ENCODE data around the gene TGFBR2. TPM values are rescaled to one million over a fixed set of nuclear protein-coding genes. Genes with fewer than 3 reads are reported as not detected.

TGFBR2 gene
- total and polyA plus RNA-seq, 2 of the 13 experiments (the other 11 are each of a cell fraction or from before 2014, with no cell fraction given): 82.2 to 187 TPM

GRCh38 chr3:30622790-30623189 is 16.4 kb downstream of the TGFBR2 start:
- Histone ChIP-seq H3K4me3 (replicated peaks in 1 of 3; ENCODE audit: insufficient read depth in 1 of 3, low read depth in 2 of 3, low read length in 3 of 3) (no peak overlapping the region), H2AFZ (ENCODE audit: low read length) (no peak overlapping the region), H3K79me2 (ENCODE audit: insufficient read depth, low read length) (peaks cover 98% of the 10 kb centered on the region), H3K36me3 (replicated peaks in 1 of 2; ENCODE audit: control insufficient read depth in 1 of 2, insufficient read depth in 2 of 2, low read length in 2 of 2) (peaks cover 18 to 59% of the 10 kb centered on the region in 2 experiments), H3K27ac (ENCODE audit: extremely low read length, insufficient read depth, low read length) (no peak overlapping the region), H3K9me3 (ENCODE audit: low read length) (no peaks in the 10 kb centered on the region), H4K20me1 (ENCODE audit: insufficient read depth, low read length) (peaks cover 97% of the 10 kb centered on the region), H3K4me1 (ENCODE audit: insufficient read depth, low read length) (peaks cover 100% of the 10 kb centered on the region), H3K27me3 (ENCODE audit: control insufficient read depth in 1 of 2, insufficient read depth in 2 of 2, low read length in 2 of 2) (no peaks in the 10 kb centered on the region), H3K4me2 (ENCODE audit: low read depth, low read length) (0 out of 2 replicates have a peak overlapping the region, but pooled peaks have one; percentile 52), H3K9ac (ENCODE audit: insufficient read depth, low read depth, low read length) (no peak overlapping the region)
- ATAC-seq (no peak), FAIRE-seq (no peak), DNase-seq (ENCODE audit: low spot score) (no peak)
- TF ChIP-seq AGO2 (optimal IDR thresholded peaks at IDR 0.05; ENCODE audit: low read depth, low read length) (peak; percentile 62), POLR2G (IDR thresholded peaks at IDR 0.05; ENCODE audit: low read depth, low read length) (no peak), PRPF4 (IDR thresholded peaks at IDR 0.05; ENCODE audit: low read depth, low read length, poor library complexity, severe bottlenecking) (no peak)
- ChIA-PET CTCF (ENCODE audit: low intra/inter-chr PET ratio, low total read pairs) (no interaction called here), POLR2A (interaction anchor here (1.3 to 1.5 kb wide), 3 partner anchors 16 to 275 kb away, joined by 3 to 5 read pairs (median 3); partner anchors contain the start of gene TGFBR2)
- in situ Hi-C loops (cut with HindIII; ENCODE audit: extremely low pct_ligation_motif_present, low pct_unique_long_range_greater_than_20kb): no loop called here
- no TSS peak for BruUV-seq (replicated peaks)
- 78% methylated on average over 3 of the region's 3 CpGs for WGBS (ENCODE audit: low lambda C conversion rate)
- intact Hi-C loops (cut with micrococcal nuclease; ENCODE audit: unreplicated experiment): no loop called here

- ATAC-seq (no peak), FAIRE-seq (no peak), DNase-seq (ENCODE audit: low spot score) (no peak)
- Histone ChIP-seq H2AFZ (ENCODE audit: low read length) (no peak overlapping the region), H3K79me2 (ENCODE audit: insufficient read depth, low read length) (peaks cover 98% of the 10 kb centered on the region), H3K9ac (ENCODE audit: insufficient read depth, low read depth, low read length) (no peak overlapping the region), H3K36me3 (replicated peaks in 1 of 2; ENCODE audit: control insufficient read depth in 1 of 2, insufficient read depth in 2 of 2, low read length in 2 of 2) (peaks cover 18 to 54% of the 10 kb centered on the region in 2 experiments), H3K4me3 (replicated peaks in 1 of 3; ENCODE audit: insufficient read depth in 1 of 3, low read depth in 2 of 3, low read length in 3 of 3) (no peak overlapping the region), H3K27me3 (ENCODE audit: control insufficient read depth in 1 of 2, insufficient read depth in 2 of 2, low read length in 2 of 2) (no peaks in the 10 kb centered on the region), H3K9me3 (ENCODE audit: low read length) (no peaks in the 10 kb centered on the region), H3K27ac (ENCODE audit: extremely low read length, insufficient read depth, low read length) (no peak overlapping the region), H3K4me1 (ENCODE audit: insufficient read depth, low read length) (peaks cover 100% of the 10 kb centered on the region), H3K4me2 (ENCODE audit: low read depth, low read length) (no peak overlapping the region), H4K20me1 (ENCODE audit: insufficient read depth, low read length) (peaks cover 96% of the 10 kb centered on the region)
- BruUV-seq (replicated peaks): no TSS peak
- ChIA-PET POLR2A (interaction anchor here (1.4 to 1.5 kb wide), 2 partner anchors 16 to 131 kb away, joined by 3 to 5 read pairs; partner anchors contain the start of gene TGFBR2), CTCF (ENCODE audit: low intra/inter-chr PET ratio, low total read pairs) (no interaction called here)
- WGBS (ENCODE audit: low lambda C conversion rate): 84% methylated on average over 5 of the region's 5 CpGs
- TF ChIP-seq MBD4 (IDR thresholded peaks at IDR 0.05; ENCODE audit: borderline replicate concordance, low read length) (peak; percentile 33; the same call in 1 of the 2 replicates), AGO2 (optimal IDR thresholded peaks at IDR 0.05; ENCODE audit: low read depth, low read length) (peak; percentile 7), SP2 (CRISPR knock-in tag; IDR thresholded peaks at IDR 0.05) (no peak), POLR2AphosphoS5 (IDR thresholded peaks at IDR 0.05; ENCODE audit: low read depth, low read length) (no peak), GATAD1 (CRISPR knock-in tag; IDR thresholded peaks at IDR 0.05) (no peak), ZNF619 (CRISPR knock-in tag; IDR thresholded peaks at IDR 0.05) (no peak), RBM22 (optimal IDR thresholded peaks at IDR 0.05; ENCODE audit: low read length) (peak; percentile 92), ZNF460 (CRISPR knock-in tag; IDR thresholded peaks at IDR 0.05; ENCODE audit: borderline replicate concordance) (no peak), ZMAT3 (CRISPR knock-in tag; conservative IDR thresholded peaks at IDR 0.05) (no peak), ZNF598 (CRISPR knock-in tag; IDR thresholded peaks at IDR 0.05; ENCODE audit: borderline replicate concordance) (no peak)
- in situ Hi-C loops (cut with HindIII; ENCODE audit: extremely low pct_ligation_motif_present, low pct_unique_long_range_greater_than_20kb): no loop called here
- intact Hi-C loops (cut with micrococcal nuclease; ENCODE audit: unreplicated experiment): no loop called here
Observed at GRCh38 chr3:30623351-30623750, 16.9 kb downstream of the TGFBR2 start.

Data from HepG2 (cell line).